HG03442 (cell line): ENCODE measurements around the gene DNAI7.

Experiments
- ATAC-seq: cut with Tn5 transposase; IDR thresholded peaks from one replicate; pipeline ENCODE4 v1.9.1; 2021; ENCODE audit warnings: mild to moderate bottlenecking, moderate library complexity; ENCODE audit not compliant: unreplicated experiment

Gene DNAI7

GRCh38 chr12:25186038-25186787 lies 8.7 kb downstream of the DNAI7 start:
- ATAC-seq, result peak; percentile 60

- ATAC-seq, result no peak
These were observed 10.8 kb downstream of the DNAI7 start for GRCh38 chr12:25184132-25184531.

GRCh38 chr12:25182765-25183164 lies 12.2 kb downstream of the DNAI7 start:
- ATAC-seq, result no peak

- no peak for ATAC-seq
These were observed 32.1 kb downstream of the DNAI7 start for GRCh38 chr12:25162866-25163265.

- ATAC-seq, result no peak
These were observed 38.9 kb downstream of the DNAI7 start for GRCh38 chr12:25156061-25156460.

GRCh38 chr12:25155022-25155576 lies 39.9 kb downstream of the DNAI7 start:
- peak; percentile 44 for ATAC-seq

GRCh38 chr12:25152055-25152454 lies 42.9 kb downstream of the DNAI7 start:
- ATAC-seq, result no peak

- no peak for ATAC-seq
These were observed 43.5 kb downstream of the DNAI7 start for GRCh38 chr12:25151476-25151875.

- no peak for ATAC-seq
These were observed 48.3 kb downstream of the DNAI7 start for GRCh38 chr12:25146686-25147085.

- ATAC-seq, result no peak
These were observed 59.3 kb downstream of the DNAI7 start for GRCh38 chr12:25135531-25136154.

- ATAC-seq, result no peak
These were observed 63.7 kb downstream of the DNAI7 start for GRCh38 chr12:25131270-25131669.

- no peak for ATAC-seq
These were observed 64.2 kb downstream of the DNAI7 start for GRCh38 chr12:25130741-25131188.

- no peak for ATAC-seq
These were observed 68.2 kb downstream of the DNAI7 start for GRCh38 chr12:25126746-25127145.

GRCh38 chr12:25126101-25126500 lies 68.9 kb downstream of the DNAI7 start:
- no peak for ATAC-seq

GRCh38 chr12:25124493-25124892 lies 70.5 kb downstream of the DNAI7 start:
- no peak for ATAC-seq

- ATAC-seq, result no peak
These were observed 71.8 kb downstream of the DNAI7 start for GRCh38 chr12:25123126-25123525.

- ATAC-seq, result no peak
These were observed 73.0 kb downstream of the DNAI7 start for GRCh38 chr12:25121916-25122315.

- ATAC-seq, result no peak
These were observed 73.8 kb downstream of the DNAI7 start for GRCh38 chr12:25121110-25121509.

- ATAC-seq, result no peak
These were observed 75.9 kb downstream of the DNAI7 start for GRCh38 chr12:25119020-25119419.

- no peak for ATAC-seq
These were observed 79.3 kb downstream of the DNAI7 start for GRCh38 chr12:25115677-25116076.

GRCh38 chr12:25113651-25114050 lies 81.3 kb downstream of the DNAI7 start:
- ATAC-seq, result no peak

- ATAC-seq, result no peak
These were observed 84.7 kb downstream of the DNAI7 start for GRCh38 chr12:25110260-25110659.
